HCT116 (cell line): Measurements from ENCODE around the gene RAD21L1. TPM values are rescaled to one million over a fixed set of nuclear protein-coding genes. Genes with fewer than 3 reads are reported as not detected.

Experiments used
- ATAC-seq: fragments of 200-7000 bp; cut with Tn5 transposase; 2 replicates; pipeline ENCODE4 v1.9.1; 2020; ENCODE audit warnings: mild to moderate bottlenecking, moderate library complexity
- BruUV-seq: library from RNA; stranded (reverse); fragments of 400-500 nt; replicated peaks from 2 replicates; lab custom pipeline; 2021; lab: Mats Ljungman, UMichigan
- CTCF ChIA-PET: fragments of 300-600 bp; sonication (Branson Sonifier 250); formaldehyde crosslinking; loops from one replicate; lab custom pipeline; 2021; ENCODE audit warnings: antibody characterized with exemption; lab: Charles Lee
- POLR2A ChIA-PET: fragments of 300-600, 350-600 bp; sonication (Branson Sonifier 250); formaldehyde crosslinking; loops from one replicate; lab custom pipeline; 2021; ENCODE audit warnings: antibody characterized with exemption; lab: Charles Lee
- RAD21 ChIA-PET, 2 experiments: fragments of 300-600 bp; sonication (Branson Sonifier 250); formaldehyde crosslinking; loops; one replicate each; lab custom pipeline; 2023; ENCODE audit warnings: low total read pairs in 2 of 2; ENCODE audit not compliant: uncharacterized antibody in 2 of 2, unreplicated experiment in 2 of 2, low non-redundant PET in 1 of 2; lab: Charles Lee
- DNase-seq: peaks from one replicate; pipeline ENCODE4 v3.0.0-alpha.2; 2010; ENCODE audit warnings: low read depth, low spot score
- H2AFZ ChIP-seq: fragments of 200-600 bp; shearing (Covaris generic), sonication (generic); 2 replicates; pipeline ENCODE4 v1.6.1; 2017; ENCODE audit warnings: low read depth, mixed run types, mixed read lengths, antibody characterized with exemption, low read length; ENCODE audit not compliant: poor library complexity, severe bottlenecking
- H3K27ac ChIP-seq: 2 replicates; pipeline ENCODE4 v1.5.1; 2012; ENCODE audit warnings: low read depth, low read length
- H3K27me3 ChIP-seq: fragments of 200-600 bp; sonication (generic); 2 replicates; pipeline ENCODE4 v1.6.1; 2016; ENCODE audit warnings: mixed run types, low read length, mixed read lengths; ENCODE audit not compliant: insufficient read depth
- H3K36me3 ChIP-seq, 2 experiments: fragments of 200-500 bp in 1 of 2; fragments of 200-600 bp in 1 of 2; sonication (Bioruptor generic) in 1 of 2; sonication (generic) in 1 of 2; 2 replicates each; pipeline versions ENCODE4 v1.5.1 to v1.6.1; 2014 to 2016; ENCODE audit warnings: low read length in 2 of 2, inconsistent platforms in 1 of 2, mixed read lengths in 1 of 2, mixed run types in 1 of 2; ENCODE audit not compliant: insufficient read depth in 2 of 2, control insufficient read depth in 1 of 2
- H3K4me1 ChIP-seq, 2 experiments: fragments of 200-600 bp in 1 of 2; sonication (generic) in 1 of 2; 2 replicates each; pipeline versions ENCODE4 v1.5.1 to v1.6.1; 2012 to 2017; ENCODE audit warnings: low read length in 2 of 2, inconsistent platforms in 1 of 2, mild to moderate bottlenecking in 1 of 2, mixed read lengths in 1 of 2, mixed run types in 1 of 2, moderate library complexity in 1 of 2; ENCODE audit not compliant: insufficient read depth in 2 of 2, control insufficient read depth in 1 of 2
- H3K4me2 ChIP-seq: fragments of 200-600 bp; sonication (generic); 2 replicates; pipeline ENCODE4 v1.6.1; 2017; ENCODE audit warnings: mixed run types, low read length, mixed read lengths
- H3K4me3 ChIP-seq, 2 experiments: fragments of 200-600 bp in 1 of 2; sonication (generic) in 1 of 2; replicated peaks in 1 of 2; 2 replicates each; pipeline ENCODE4 v1.5.1; 2011 to 2016; ENCODE audit warnings: low read length in 2 of 2, control low read depth in 1 of 2, low read depth in 1 of 2, mild to moderate bottlenecking in 1 of 2, mixed read lengths in 1 of 2, mixed run types in 1 of 2
- H3K79me2 ChIP-seq: fragments of 200-600 bp; sonication (generic); 2 replicates; pipeline ENCODE4 v1.6.1; 2017; ENCODE audit warnings: mild to moderate bottlenecking, mixed run types, low read length, moderate library complexity, mixed read lengths; ENCODE audit not compliant: insufficient read depth
- H3K9ac ChIP-seq: fragments of 200-600 bp; sonication (generic); 2 replicates; pipeline ENCODE4 v1.6.1; 2016; ENCODE audit warnings: low read length, mixed read lengths
- H3K9me2 ChIP-seq: fragments of 200-600 bp; sonication (generic), shearing (Covaris generic); 2 replicates; pipeline ENCODE4 v1.6.1; 2017; ENCODE audit warnings: mixed run types, mild to moderate bottlenecking, moderate library complexity; ENCODE audit not compliant: insufficient read depth
- H3K9me3 ChIP-seq, 2 experiments: fragments of 200-500 bp in 1 of 2; fragments of 200-600 bp in 1 of 2; sonication (Bioruptor generic) in 1 of 2; sonication (generic) in 1 of 2; 2 replicates each; pipeline ENCODE4 v1.6.1; 2014 to 2017; ENCODE audit warnings: low read length in 2 of 2, mixed read lengths in 2 of 2, inconsistent platforms in 1 of 2, low read depth in 1 of 2, mild to moderate bottlenecking in 1 of 2, mixed run types in 1 of 2, moderate library complexity in 1 of 2; ENCODE audit not compliant: control insufficient read depth in 1 of 2, insufficient read depth in 1 of 2
- H4K20me1 ChIP-seq: fragments of 200-600 bp; sonication (generic), shearing (Covaris generic); 2 replicates; pipeline ENCODE4 v1.6.1; 2017; ENCODE audit warnings: mixed run types, mild to moderate bottlenecking, moderate library complexity; ENCODE audit not compliant: insufficient read depth
- CEBPB ChIP-seq: IDR thresholded peaks from 2 replicates; pipeline ENCODE4 v1.6.1; 2012; ENCODE audit warnings: low read depth
- EGR1 ChIP-seq: IDR thresholded peaks from 2 replicates; pipeline ENCODE4 v1.6.1; 2012; ENCODE audit warnings: low read depth
- ELF1 ChIP-seq: IDR thresholded peaks from 2 replicates; pipeline ENCODE4 v1.6.1; 2012; ENCODE audit warnings: low read depth, borderline replicate concordance
- EZH2phosphoT487 ChIP-seq: fragments of 200-600 bp; IDR thresholded peaks from 2 replicates; pipeline ENCODE4 v1.6.1; 2018; ENCODE audit warnings: antibody characterized with exemption, borderline replicate concordance
- FOSL1 ChIP-seq: IDR thresholded peaks from 2 replicates; pipeline ENCODE4 v1.6.1; 2012; ENCODE audit warnings: low read depth
- JUND ChIP-seq: IDR thresholded peaks from 2 replicates; pipeline ENCODE4 v1.6.1; 2012
- POLR2A ChIP-seq: IDR thresholded peaks from 2 replicates; pipeline ENCODE4 v1.7.0; 2011; ENCODE audit warnings: borderline replicate concordance; ENCODE audit not compliant: insufficient read depth, insufficient read length; ENCODE audit errors: extremely low read depth
- POLR2AphosphoS5 ChIP-seq: IDR thresholded peaks from 2 replicates; pipeline ENCODE4 v1.6.1; 2011; ENCODE audit warnings: mild to moderate bottlenecking, low read depth, low read length, moderate library complexity
- RAD21 ChIP-seq: IDR thresholded peaks from 2 replicates; pipeline ENCODE4 v1.6.1; 2012; ENCODE audit warnings: low read depth, mild to moderate bottlenecking
- SIN3A ChIP-seq: IDR thresholded peaks from 2 replicates; pipeline ENCODE4 v1.6.1; 2012; ENCODE audit warnings: low read depth
- SP1 ChIP-seq: IDR thresholded peaks from 2 replicates; pipeline ENCODE4 v1.6.1; 2012; ENCODE audit warnings: low read depth
- SRF ChIP-seq: IDR thresholded peaks from 2 replicates; pipeline ENCODE4 v1.6.1; 2012; ENCODE audit warnings: low read depth
- YY1 ChIP-seq: IDR thresholded peaks from 2 replicates; pipeline ENCODE4 v1.6.1; 2011; ENCODE audit warnings: low read length, low read depth, moderate library complexity, mild to moderate bottlenecking; ENCODE audit not compliant: insufficient replicate concordance; ENCODE audit errors: extremely low read depth
- ZFX ChIP-seq: fragments of 450-650 bp; IDR thresholded peaks from 2 replicates; pipeline ENCODE4 v1.6.1; 2017
- ZNF274 ChIP-seq: fragments of 200-500 bp; sonication (Bioruptor generic); IDR thresholded peaks from 2 replicates; pipeline ENCODE4 v1.6.1; 2014; ENCODE audit warnings: mild to moderate bottlenecking, low read depth, low read length, inconsistent platforms
- intact Hi-C: fragments of 100-400 bp; cut with micrococcal nuclease; formaldehyde crosslinking; loops from 2 replicates; pipeline ENCODE4 v1.10.0; 2022
- total RNA-seq: library from RNA; stranded (reverse); gene quantifications from one replicate; pipeline ENCODE4 v1.2.1, GENCODE V29; 2021; ENCODE audit not compliant: unreplicated experiment
- TF ChIP-seq, protein P1 (sequence below): IDR thresholded peaks from 2 replicates; pipeline ENCODE4 v1.6.1; 2011; ENCODE audit warnings: mild to moderate bottlenecking, low read length, moderate library complexity; ENCODE audit not compliant: insufficient replicate concordance; ENCODE audit errors: extremely low read depth
- TF ChIP-seq, protein P2 (sequence below), 3 experiments: fragments of 200-600 bp in 1 of 3; sonication (generic) in 1 of 3; IDR thresholded peaks in 2 of 3; conservative IDR thresholded peaks in 1 of 3; 2 replicates each; pipeline ENCODE4 v1.5.1; 2012 to 2017; ENCODE audit warnings: low read depth in 2 of 3, low read length in 2 of 3, antibody characterized with exemption in 1 of 3, borderline replicate concordance in 1 of 3, control low read depth in 1 of 3, mild to moderate bottlenecking in 1 of 3, mixed read lengths in 1 of 3, mixed run types in 1 of 3, moderate library complexity in 1 of 3; ENCODE audit not compliant: insufficient read depth in 1 of 3
- TF ChIP-seq, protein P3 (sequence below): IDR thresholded peaks from 2 replicates; pipeline ENCODE4 v1.6.1; 2012
- TF ChIP-seq, protein P4 (sequence below): IDR thresholded peaks from 2 replicates; pipeline ENCODE4 v1.6.1; 2012
- TF ChIP-seq, protein P5 (sequence below): IDR thresholded peaks from 2 replicates; pipeline ENCODE4 v1.6.1; 2012; ENCODE audit warnings: low read depth

Gene RAD21L1
- total RNA-seq, 1 experiment from 2014 or later: 0.17 TPM

DNA sequence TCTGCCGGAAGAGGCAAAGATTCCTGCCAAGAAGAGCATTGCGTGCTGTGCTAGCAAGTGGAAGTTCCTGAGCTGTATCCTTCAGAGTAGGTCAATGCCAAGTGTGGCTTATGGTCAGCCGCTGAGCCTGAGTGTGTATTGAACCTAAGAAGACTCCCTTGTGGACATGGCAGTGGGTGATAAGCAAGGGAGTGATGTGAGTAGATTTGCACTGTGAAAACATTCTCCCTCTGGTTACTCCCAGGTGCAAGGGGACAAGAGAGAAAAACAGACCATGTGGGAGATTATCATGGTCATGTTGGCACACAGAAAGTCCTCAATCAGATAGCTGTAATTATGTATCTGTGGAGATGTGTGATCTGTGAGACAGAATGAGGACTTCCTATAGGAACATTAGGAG lies 35.0 kb upstream of the RAD21L1 start:
- peaks cover 7% of the 10 kb centered on the region; the same call in 1 of the 2 replicates for H3K27me3 ChIP-seq
- H2AFZ ChIP-seq: no peak overlapping the region
- H4K20me1 ChIP-seq: no peaks in the 10 kb centered on the region
- intact Hi-C loops: no loop called here
- no peak overlapping the region for H3K9ac ChIP-seq
- TF ChIP-seq ELF1: no peak
- no peak for TF ChIP-seq EGR1
- TF ChIP-seq, protein P1, sequence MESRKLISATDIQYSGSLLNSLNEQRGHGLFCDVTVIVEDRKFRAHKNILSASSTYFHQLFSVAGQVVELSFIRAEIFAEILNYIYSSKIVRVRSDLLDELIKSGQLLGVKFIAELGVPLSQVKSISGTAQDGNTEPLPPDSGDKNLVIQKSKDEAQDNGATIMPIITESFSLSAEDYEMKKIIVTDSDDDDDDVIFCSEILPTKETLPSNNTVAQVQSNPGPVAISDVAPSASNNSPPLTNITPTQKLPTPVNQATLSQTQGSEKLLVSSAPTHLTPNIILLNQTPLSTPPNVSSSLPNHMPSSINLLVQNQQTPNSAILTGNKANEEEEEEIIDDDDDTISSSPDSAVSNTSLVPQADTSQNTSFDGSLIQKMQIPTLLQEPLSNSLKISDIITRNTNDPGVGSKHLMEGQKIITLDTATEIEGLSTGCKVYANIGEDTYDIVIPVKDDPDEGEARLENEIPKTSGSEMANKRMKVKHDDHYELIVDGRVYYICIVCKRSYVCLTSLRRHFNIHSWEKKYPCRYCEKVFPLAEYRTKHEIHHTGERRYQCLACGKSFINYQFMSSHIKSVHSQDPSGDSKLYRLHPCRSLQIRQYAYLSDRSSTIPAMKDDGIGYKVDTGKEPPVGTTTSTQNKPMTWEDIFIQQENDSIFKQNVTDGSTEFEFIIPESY: no peak
- TF ChIP-seq RAD21: no peak
- no peak for TF ChIP-seq JUND
- no peak for TF ChIP-seq POLR2A
- TF ChIP-seq SP1: no peak
- TF ChIP-seq, protein P2, sequence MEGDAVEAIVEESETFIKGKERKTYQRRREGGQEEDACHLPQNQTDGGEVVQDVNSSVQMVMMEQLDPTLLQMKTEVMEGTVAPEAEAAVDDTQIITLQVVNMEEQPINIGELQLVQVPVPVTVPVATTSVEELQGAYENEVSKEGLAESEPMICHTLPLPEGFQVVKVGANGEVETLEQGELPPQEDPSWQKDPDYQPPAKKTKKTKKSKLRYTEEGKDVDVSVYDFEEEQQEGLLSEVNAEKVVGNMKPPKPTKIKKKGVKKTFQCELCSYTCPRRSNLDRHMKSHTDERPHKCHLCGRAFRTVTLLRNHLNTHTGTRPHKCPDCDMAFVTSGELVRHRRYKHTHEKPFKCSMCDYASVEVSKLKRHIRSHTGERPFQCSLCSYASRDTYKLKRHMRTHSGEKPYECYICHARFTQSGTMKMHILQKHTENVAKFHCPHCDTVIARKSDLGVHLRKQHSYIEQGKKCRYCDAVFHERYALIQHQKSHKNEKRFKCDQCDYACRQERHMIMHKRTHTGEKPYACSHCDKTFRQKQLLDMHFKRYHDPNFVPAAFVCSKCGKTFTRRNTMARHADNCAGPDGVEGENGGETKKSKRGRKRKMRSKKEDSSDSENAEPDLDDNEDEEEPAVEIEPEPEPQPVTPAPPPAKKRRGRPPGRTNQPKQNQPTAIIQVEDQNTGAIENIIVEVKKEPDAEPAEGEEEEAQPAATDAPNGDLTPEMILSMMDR (IDR thresholded peaks at IDR 0.05 in 2 of 3, conservative IDR thresholded peaks at IDR 0.05 in 1 of 3; ENCODE audit: borderline replicate concordance in 1 of 3, insufficient read depth in 1 of 3, low read depth in 2 of 3, low read length in 2 of 3): no peak
- no peak for TF ChIP-seq FOSL1
- no peak for TF ChIP-seq YY1
- no peak for TF ChIP-seq ZNF274
- no peak for TF ChIP-seq ZFX
- TF ChIP-seq CEBPB: no peak
- TF ChIP-seq, protein P3, sequence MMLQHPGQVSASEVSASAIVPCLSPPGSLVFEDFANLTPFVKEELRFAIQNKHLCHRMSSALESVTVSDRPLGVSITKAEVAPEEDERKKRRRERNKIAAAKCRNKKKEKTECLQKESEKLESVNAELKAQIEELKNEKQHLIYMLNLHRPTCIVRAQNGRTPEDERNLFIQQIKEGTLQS: no peak
- no peak for TF ChIP-seq SRF
- no peak for TF ChIP-seq EZH2phosphoT487
- TF ChIP-seq, protein P4, sequence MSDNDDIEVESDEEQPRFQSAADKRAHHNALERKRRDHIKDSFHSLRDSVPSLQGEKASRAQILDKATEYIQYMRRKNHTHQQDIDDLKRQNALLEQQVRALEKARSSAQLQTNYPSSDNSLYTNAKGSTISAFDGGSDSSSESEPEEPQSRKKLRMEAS: no peak
- TF ChIP-seq POLR2AphosphoS5: no peak
- no peak for TF ChIP-seq SIN3A
- TF ChIP-seq, protein P5, sequence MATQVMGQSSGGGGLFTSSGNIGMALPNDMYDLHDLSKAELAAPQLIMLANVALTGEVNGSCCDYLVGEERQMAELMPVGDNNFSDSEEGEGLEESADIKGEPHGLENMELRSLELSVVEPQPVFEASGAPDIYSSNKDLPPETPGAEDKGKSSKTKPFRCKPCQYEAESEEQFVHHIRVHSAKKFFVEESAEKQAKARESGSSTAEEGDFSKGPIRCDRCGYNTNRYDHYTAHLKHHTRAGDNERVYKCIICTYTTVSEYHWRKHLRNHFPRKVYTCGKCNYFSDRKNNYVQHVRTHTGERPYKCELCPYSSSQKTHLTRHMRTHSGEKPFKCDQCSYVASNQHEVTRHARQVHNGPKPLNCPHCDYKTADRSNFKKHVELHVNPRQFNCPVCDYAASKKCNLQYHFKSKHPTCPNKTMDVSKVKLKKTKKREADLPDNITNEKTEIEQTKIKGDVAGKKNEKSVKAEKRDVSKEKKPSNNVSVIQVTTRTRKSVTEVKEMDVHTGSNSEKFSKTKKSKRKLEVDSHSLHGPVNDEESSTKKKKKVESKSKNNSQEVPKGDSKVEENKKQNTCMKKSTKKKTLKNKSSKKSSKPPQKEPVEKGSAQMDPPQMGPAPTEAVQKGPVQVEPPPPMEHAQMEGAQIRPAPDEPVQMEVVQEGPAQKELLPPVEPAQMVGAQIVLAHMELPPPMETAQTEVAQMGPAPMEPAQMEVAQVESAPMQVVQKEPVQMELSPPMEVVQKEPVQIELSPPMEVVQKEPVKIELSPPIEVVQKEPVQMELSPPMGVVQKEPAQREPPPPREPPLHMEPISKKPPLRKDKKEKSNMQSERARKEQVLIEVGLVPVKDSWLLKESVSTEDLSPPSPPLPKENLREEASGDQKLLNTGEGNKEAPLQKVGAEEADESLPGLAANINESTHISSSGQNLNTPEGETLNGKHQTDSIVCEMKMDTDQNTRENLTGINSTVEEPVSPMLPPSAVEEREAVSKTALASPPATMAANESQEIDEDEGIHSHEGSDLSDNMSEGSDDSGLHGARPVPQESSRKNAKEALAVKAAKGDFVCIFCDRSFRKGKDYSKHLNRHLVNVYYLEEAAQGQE: no peak
- no TSS peak for BruUV-seq
- H3K9me2 ChIP-seq: no peaks in the 10 kb centered on the region
- H3K36me3 ChIP-seq: no peaks in the 10 kb centered on the region
- no peak overlapping the region for H3K27ac ChIP-seq
- POLR2A ChIA-PET: no interaction called here
- H3K9me3 ChIP-seq: no peaks in the 10 kb centered on the region
- no peaks in the 10 kb centered on the region for H3K79me2 ChIP-seq
- CTCF ChIA-PET: no interaction called here
- peaks cover 9 to 23% of the 10 kb centered on the region in 2 experiments; a peak in 3 of 4 replicates for H3K4me1 ChIP-seq
- H3K4me2 ChIP-seq: no peak overlapping the region
- H3K4me3 ChIP-seq: no peak overlapping the region
- no peak for ATAC-seq
- no peak for DNase-seq
- RAD21 ChIA-PET: no interaction called here
